Heart left ventricle (tissue), 13 donors: ENCODE results near the gene HJV.

ENCODE experiments used
- CTCF ChIP-seq, 12 donors: fragments of 200-600 bp; sonication (generic) in 4 of 12; IDR thresholded peaks; one replicate each; pipeline versions ENCODE4 v1.5.0 to v1.8.0; 2018 to 2022; ENCODE audit warnings: antibody characterized with exemption in 12 of 12, mild to moderate bottlenecking in 5 of 12
- POLR2A ChIP-seq, 2 donors: fragments of 450-650 bp; IDR thresholded peaks; one replicate each; pipeline ENCODE4 v1.6.1; 2017; ENCODE audit warnings: antibody characterized with exemption in 2 of 2, mild to moderate bottlenecking in 2 of 2, moderate library complexity in 2 of 2
- donor health status: ischemic (EF 13 %, LVEDD 7.1; RV severe dilation, severe dysfunction).
- donor health status: DM: no; HTN: yes; CAD: no.
- donor health status: DM: no; HTN: no; CAD: no.
- donor health status: ischemic (EF 25% LVEDD 6.9; RV normal size, moderate dysfunction).
- donor health status: ischemic (EF 25% LVEDD 5.7; RV mildly dilated, moderate dysfunction).
- donor health status: ischemic (EF 35%, LVEDD 5.7; RV mildly dilated, moderate dysfunction).
- donor health status: nonischemic (EF 11% LVEDD 7.7; RV severe dilation, severe dysfunction).
- donor health status: DM: yes; HTN: yes; CAD: no.
- donor health status: PGD.
- donor health status: ischemic (EF 29% LVEDD 5.4; RV normal size, mild dysfunction).
- donor health status: nonischemic (EF 23%, LVEDD 6.1; RV moderate dilation, normal function).

DNA sequence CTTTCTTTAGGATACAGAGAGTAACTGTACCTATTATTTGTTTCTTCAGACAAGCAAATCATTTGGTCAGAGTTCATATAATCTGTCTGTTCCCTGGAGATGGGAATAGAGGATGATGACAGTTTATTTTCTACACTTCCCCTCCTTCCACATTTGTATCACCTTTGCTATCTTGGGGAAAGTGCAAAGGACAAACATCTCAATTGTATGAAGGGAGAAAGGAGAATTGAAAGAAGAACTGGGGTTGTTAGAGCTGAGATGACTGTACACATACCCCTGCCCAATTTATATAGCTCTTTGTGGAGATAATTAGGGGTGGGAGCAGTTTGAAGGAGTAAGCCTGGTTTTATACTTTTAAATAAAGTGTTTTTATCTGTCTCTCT lies 43.1 kb downstream of the HJV start:
- TF ChIP-seq CTCF (IDR thresholded peaks at IDR 0.05) (no peak), POLR2A (IDR thresholded peaks at IDR 0.05) (no peak)
